GM10847 (cell line): Measurements from ENCODE around the gene TECRL.

Experiments used
- POLR2A ChIP-seq: IDR thresholded peaks from 2 replicates; pipeline ENCODE4 v1.6.1; 2011; ENCODE audit not compliant: insufficient read length; ENCODE audit errors: extremely low read depth

TECRL gene

GRCh38 chr4:64409300-64409699 is at the start of gene TECRL:
TSS of gene TECRL (minus strand) at chr4:64409450. CDS start at chr4:64409351, 99 bp downstream.
- no peak for TF ChIP-seq POLR2A

GRCh38 chr4:64432674-64433073 is 23.4 kb upstream of the TECRL start:
- TF ChIP-seq POLR2A, result no peak

- no peak for TF ChIP-seq POLR2A
These were observed 21.7 kb upstream of the TECRL start for GRCh38 chr4:64430933-64431332.

- TF ChIP-seq POLR2A, result no peak
These were observed 8.7 kb upstream of the TECRL start for GRCh38 chr4:64417974-64418373.

GRCh38 chr4:64407000-64407399 is 2.2 kb downstream of the TECRL start:
- no peak for TF ChIP-seq POLR2A

GRCh38 chr4:64405761-64406160 is 3.5 kb downstream of the TECRL start:
- no peak for TF ChIP-seq POLR2A

GRCh38 chr4:64402684-64403083 is 6.6 kb downstream of the TECRL start:
- TF ChIP-seq POLR2A, result no peak

GRCh38 chr4:64399313-64400109 is 9.7 kb downstream of the TECRL start:
- no peak for TF ChIP-seq POLR2A

GRCh38 chr4:64394469-64394868 is 14.8 kb downstream of the TECRL start:
- TF ChIP-seq POLR2A, result no peak

GRCh38 chr4:64388252-64388651 is 21.0 kb downstream of the TECRL start:
- TF ChIP-seq POLR2A, result no peak

- no peak for TF ChIP-seq POLR2A
These were observed 24.0 kb downstream of the TECRL start for GRCh38 chr4:64385220-64385619.

GRCh38 chr4:64384237-64385203 is 24.7 kb downstream of the TECRL start:
- no peak for TF ChIP-seq POLR2A

- no peak for TF ChIP-seq POLR2A
These were observed 40.5 kb downstream of the TECRL start for GRCh38 chr4:64368741-64369140.

GRCh38 chr4:64361399-64361740 is 47.9 kb downstream of the TECRL start:
- TF ChIP-seq POLR2A, result no peak

- no peak for TF ChIP-seq POLR2A
These were observed 48.4 kb downstream of the TECRL start for GRCh38 chr4:64360664-64361398.
